Tibial nerve (tissue), 4 donors: ENCODE measurements around the gene CSF2. TPM values are rescaled to one million over a fixed set of nuclear protein-coding genes. Genes with fewer than 3 reads are reported as not detected.

ENCODE experiments used
- DNase-seq, 2 donors: peaks; one replicate each; pipeline ENCODE4 v3.0.0-alpha.2; 2019; ENCODE audit warnings: low spot score in 2 of 2
- H3K27ac ChIP-seq, 4 donors: fragments of 200-600 bp; sonication (generic) in 3 of 4; one replicate each; pipeline ENCODE4 v1.5.1; 2017 to 2019; ENCODE audit warnings: mild to moderate bottlenecking in 1 of 4
- H3K27me3 ChIP-seq, 2 donors: fragments of 200-600 bp; sonication (generic) in 1 of 2; one replicate each; pipeline versions ENCODE4 v1.5.1 to v1.6.0; 2017 to 2019
- H3K36me3 ChIP-seq, 3 donors: fragments of 200-600 bp; sonication (generic); one replicate each; pipeline ENCODE4 v1.5.1; 2018 to 2019
- H3K4me1 ChIP-seq, 4 donors: fragments of 200-600 bp; sonication (generic) in 3 of 4; one replicate each; pipeline ENCODE4 v1.5.1; 2017 to 2019
- H3K4me3 ChIP-seq, 4 donors: fragments of 200-600 bp; sonication (generic) in 3 of 4; one replicate each; pipeline ENCODE4 v1.5.1; 2017 to 2019; ENCODE audit warnings: mild to moderate bottlenecking in 1 of 4, moderate library complexity in 1 of 4
- H3K9me3 ChIP-seq, 4 donors: fragments of 200-600 bp; sonication (generic) in 3 of 4; one replicate each; pipeline ENCODE4 v1.5.1; 2017 to 2019
- CTCF ChIP-seq, 5 experiments: fragments of 200-600 bp in 3 of 5; fragments of 450-650 bp in 2 of 5; sonication (generic) in 3 of 5; IDR thresholded peaks; one replicate each; pipeline ENCODE4 v1.5.1; 2016 to 2019; ENCODE audit warnings: antibody characterized with exemption in 5 of 5, mild to moderate bottlenecking in 3 of 5, moderate library complexity in 2 of 5
- EP300 ChIP-seq, 2 donors: sonication (generic); formaldehyde crosslinking; IDR thresholded peaks; one replicate each; pipeline ENCODE4 v1.6.1; 2017; ENCODE audit warnings: antibody characterized with exemption in 2 of 2, mild to moderate bottlenecking in 1 of 2
- POLR2A ChIP-seq, 2 donors: fragments of 450-650 bp; IDR thresholded peaks; one replicate each; pipeline ENCODE4 v1.6.1; 2017; ENCODE audit warnings: antibody characterized with exemption in 2 of 2, mild to moderate bottlenecking in 2 of 2, moderate library complexity in 2 of 2
- WGBS, 2 donors: methylation state at CpG; one replicate each; pipeline ENCODE4 v1.1.5; 2018; 5-methylcytosine and 5-hydroxymethylcytosine counted together
- total RNA-seq, 4 donors: library from RNA; depleted of rRNA; stranded (reverse); fragments of >200 nt; gene quantifications; one replicate each; pipeline ENCODE4 v1.1.0, GENCODE V29; 2016

Gene CSF2
- total RNA-seq, 4 donors from 2014 or later, result not detected

GRCh38 chr5:132094393-132095076 is 20.9 kb downstream of the CSF2 start:
- WGBS, 2 donors, result 70 to 72% methylated on average over 11 to 12 of the region's 12 CpGs
- no peaks in the 10 kb centered on the region for H3K9me3 ChIP-seq
- no peaks in the 10 kb centered on the region for H3K36me3 ChIP-seq
- no peak overlapping the region for H3K27ac ChIP-seq
- no peaks in the 10 kb centered on the region for H3K27me3 ChIP-seq
- TF ChIP-seq EP300 (IDR thresholded peaks at IDR 0.05) (no peak), POLR2A (IDR thresholded peaks at IDR 0.05) (no peak), CTCF (IDR thresholded peaks at IDR 0.05) (no peak)
- no peak overlapping the region for H3K4me3 ChIP-seq
- DNase-seq, result no peak
- H3K4me1 ChIP-seq, result no peaks in the 10 kb centered on the region

GRCh38 chr5:132095077-132095410 is 21.5 kb downstream of the CSF2 start:
- Histone ChIP-seq H3K27ac (no peak overlapping the region), H3K36me3 (no peaks in the 10 kb centered on the region), H3K9me3 (no peaks in the 10 kb centered on the region), H3K27me3 (no peaks in the 10 kb centered on the region), H3K4me1 (no peaks in the 10 kb centered on the region), H3K4me3 (no peak overlapping the region)
- DNase-seq, result no peak
- TF ChIP-seq CTCF (IDR thresholded peaks at IDR 0.05) (no peak), EP300 (IDR thresholded peaks at IDR 0.05) (no peak)
- WGBS, 2 donors, result 75 to 83% methylated on average over 2 of the region's 2 CpGs

- H3K27ac ChIP-seq, result no peak overlapping the region
- no peak for TF ChIP-seq CTCF (IDR thresholded peaks at IDR 0.05)
- no peak for TF ChIP-seq POLR2A (IDR thresholded peaks at IDR 0.05)
- no peak for TF ChIP-seq EP300 (IDR thresholded peaks at IDR 0.05)
- no peak overlapping the region for H3K4me3 ChIP-seq
- no peak for DNase-seq
- H3K36me3 ChIP-seq, result no peaks in the 10 kb centered on the region
- WGBS, 2 donors, result 64 to 78% methylated on average over 5 to 6 of the region's 6 CpGs
- no peaks in the 10 kb centered on the region for H3K27me3 ChIP-seq
- H3K4me1 ChIP-seq, result no peaks in the 10 kb centered on the region
- H3K9me3 ChIP-seq, result no peaks in the 10 kb centered on the region
Observed at GRCh38 chr5:132095424-132095972, 21.9 kb downstream of the CSF2 start.

- no peak overlapping the region for H3K27ac ChIP-seq
- no peaks in the 10 kb centered on the region for H3K9me3 ChIP-seq
- no peak overlapping the region for H3K4me3 ChIP-seq
- H3K36me3 ChIP-seq, result no peaks in the 10 kb centered on the region
- H3K4me1 ChIP-seq, result no peaks in the 10 kb centered on the region
- DNase-seq, result no peak
- WGBS, 2 donors, result 86 to 88% methylated on average over 3 of the region's 3 CpGs
- no peaks in the 10 kb centered on the region for H3K27me3 ChIP-seq
- TF ChIP-seq CTCF (IDR thresholded peaks at IDR 0.05) (no peak), EP300 (IDR thresholded peaks at IDR 0.05) (no peak), POLR2A (IDR thresholded peaks at IDR 0.05) (no peak)
Observed at GRCh38 chr5:132096904-132097303, 23.3 kb downstream of the CSF2 start.

GRCh38 chr5:132098151-132098594 is 24.6 kb downstream of the CSF2 start:
- WGBS, 2 donors, result 69 to 77% methylated on average over 5 of the region's 5 CpGs
- H3K4me1 ChIP-seq, result peaks cover 0 to 8% (median under 1%) of the 10 kb centered on the region in 4 donors
- no peaks in the 10 kb centered on the region for H3K36me3 ChIP-seq
- H3K27ac ChIP-seq, result no peak overlapping the region
- TF ChIP-seq EP300 (IDR thresholded peaks at IDR 0.05), result no peak
- no peak for TF ChIP-seq CTCF (IDR thresholded peaks at IDR 0.05)
- no peaks in the 10 kb centered on the region for H3K9me3 ChIP-seq
- no peak overlapping the region for H3K4me3 ChIP-seq
- DNase-seq, result no peak
- H3K27me3 ChIP-seq, result no peaks in the 10 kb centered on the region
